Panc1 (cell line): ENCODE results near the gene TBC1D2. TPM values are rescaled to one million over a fixed set of nuclear protein-coding genes. Genes with fewer than 3 reads are reported as not detected.

ENCODE experiments used
- ATAC-seq: fragments of 200-7000 bp; cut with Tn5 transposase; 2 replicates; pipeline ENCODE4 v1.9.1; 2020; ENCODE audit warnings: mild to moderate bottlenecking, moderate library complexity
- BruUV-seq: library from RNA; stranded (reverse); fragments of 400-500 nt; replicated peaks from 2 replicates; lab custom pipeline; 2021; lab: Mats Ljungman, UMichigan
- CTCF ChIA-PET: fragments of 300-600 bp; sonication (Branson Sonifier 250); formaldehyde crosslinking; loops from one replicate; lab custom pipeline; 2022; ENCODE audit warnings: antibody characterized with exemption; lab: Charles Lee
- POLR2A ChIA-PET: fragments of 300-600 bp; sonication (Branson Sonifier 250); formaldehyde crosslinking; loops from one replicate; lab custom pipeline; 2022; ENCODE audit warnings: antibody characterized with exemption; lab: Charles Lee
- DNase-seq: peaks from one replicate; pipeline ENCODE4 v3.0.0-alpha.2; 2010; ENCODE audit warnings: low read depth, low spot score
- H3K27ac ChIP-seq: 2 replicates; pipeline ENCODE4 v1.5.1; 2011; ENCODE audit warnings: mild to moderate bottlenecking, low read length, inconsistent platforms
- H3K27me3 ChIP-seq: fragments of 200-500 bp; sonication (Bioruptor generic); 2 replicates; pipeline ENCODE4 v1.6.0; 2014; ENCODE audit warnings: low read length, inconsistent platforms; ENCODE audit not compliant: control insufficient read depth, insufficient read depth
- H3K36me3 ChIP-seq: fragments of 200-500 bp; sonication (Bioruptor generic); 2 replicates; pipeline ENCODE4 v1.5.1; 2014; ENCODE audit warnings: inconsistent platforms, mild to moderate bottlenecking, low read length, moderate library complexity; ENCODE audit not compliant: control insufficient read depth, insufficient read depth
- H3K4me1 ChIP-seq: 2 replicates; pipeline ENCODE4 v1.5.1; 2011; ENCODE audit warnings: inconsistent platforms, mild to moderate bottlenecking, low read length, moderate library complexity; ENCODE audit not compliant: control insufficient read depth, insufficient read depth
- H3K4me3 ChIP-seq, 2 experiments: 2 replicates each; pipeline ENCODE4 v1.5.1; 2011 to 2012; ENCODE audit warnings: low read depth in 2 of 2, low read length in 2 of 2, mild to moderate bottlenecking in 2 of 2, inconsistent platforms in 1 of 2, moderate library complexity in 1 of 2
- H3K9me3 ChIP-seq: fragments of 200-500 bp; sonication (Bioruptor generic); 2 replicates; pipeline ENCODE4 v1.5.1; 2014; ENCODE audit warnings: low read depth, mild to moderate bottlenecking, inconsistent platforms, low read length, moderate library complexity; ENCODE audit not compliant: control insufficient read depth, insufficient read depth
- POLR2AphosphoS5 ChIP-seq: IDR thresholded peaks from 2 replicates; pipeline ENCODE4 v1.6.1; 2012; ENCODE audit warnings: mild to moderate bottlenecking, low read depth, low read length, moderate library complexity
- SIN3A ChIP-seq: IDR thresholded peaks from 2 replicates; pipeline ENCODE4 v1.6.1; 2012; ENCODE audit warnings: low read depth, mild to moderate bottlenecking, low read length, moderate library complexity, borderline replicate concordance; ENCODE audit not compliant: insufficient read depth
- TCF7L2 ChIP-seq: IDR thresholded peaks from 2 replicates; pipeline ENCODE4 v1.6.1; 2011; ENCODE audit warnings: mild to moderate bottlenecking, low read depth, low read length, inconsistent platforms
- in situ Hi-C: cut with HindIII; loops from 2 replicates; pipeline ENCODE4 v1.10.0; 2016; ENCODE audit warnings: low sequenced_read_pairs, low pct_unique_long_range_greater_than_20kb
- intact Hi-C: fragments of 100-400 bp; cut with micrococcal nuclease; formaldehyde crosslinking; loops from one replicate; pipeline ENCODE4 v1.10.0; 2022; ENCODE audit not compliant: unreplicated experiment
- total RNA-seq: library from RNA; stranded (reverse); gene quantifications from one replicate; pipeline ENCODE4 v1.2.1, GENCODE V29; 2021; ENCODE audit not compliant: unreplicated experiment
- TF ChIP-seq, protein P1 (sequence below): fragments of 450-650 bp; IDR thresholded peaks from 2 replicates; pipeline ENCODE4 v1.5.1; 2017; ENCODE audit warnings: mild to moderate bottlenecking
- TF ChIP-seq, protein P2 (sequence below), 2 experiments: IDR thresholded peaks; 2 replicates each; pipeline ENCODE4 v1.6.1; 2011 to 2012; ENCODE audit warnings: low read depth in 2 of 2, control low read depth in 1 of 2, low read length in 1 of 2, mild to moderate bottlenecking in 1 of 2, moderate library complexity in 1 of 2; ENCODE audit not compliant: insufficient read depth in 1 of 2

The TBC1D2 gene
- total RNA-seq, 1 experiment from 2014 or later = 2.4 TPM

- in situ Hi-C loops = no loop called here
- Histone ChIP-seq H3K4me1 (no peaks in the 10 kb centered on the region), H3K4me3 (no peak overlapping the region), H3K27ac (no peak overlapping the region), H3K27me3 (no peaks in the 10 kb centered on the region), H3K36me3 (no peaks in the 10 kb centered on the region), H3K9me3 (no peaks in the 10 kb centered on the region)
- no peak for ATAC-seq
- CTCF ChIA-PET = no interaction called here
- BruUV-seq = no TSS peak
- DNase-seq = no peak
- TF ChIP-seq, protein P1, sequence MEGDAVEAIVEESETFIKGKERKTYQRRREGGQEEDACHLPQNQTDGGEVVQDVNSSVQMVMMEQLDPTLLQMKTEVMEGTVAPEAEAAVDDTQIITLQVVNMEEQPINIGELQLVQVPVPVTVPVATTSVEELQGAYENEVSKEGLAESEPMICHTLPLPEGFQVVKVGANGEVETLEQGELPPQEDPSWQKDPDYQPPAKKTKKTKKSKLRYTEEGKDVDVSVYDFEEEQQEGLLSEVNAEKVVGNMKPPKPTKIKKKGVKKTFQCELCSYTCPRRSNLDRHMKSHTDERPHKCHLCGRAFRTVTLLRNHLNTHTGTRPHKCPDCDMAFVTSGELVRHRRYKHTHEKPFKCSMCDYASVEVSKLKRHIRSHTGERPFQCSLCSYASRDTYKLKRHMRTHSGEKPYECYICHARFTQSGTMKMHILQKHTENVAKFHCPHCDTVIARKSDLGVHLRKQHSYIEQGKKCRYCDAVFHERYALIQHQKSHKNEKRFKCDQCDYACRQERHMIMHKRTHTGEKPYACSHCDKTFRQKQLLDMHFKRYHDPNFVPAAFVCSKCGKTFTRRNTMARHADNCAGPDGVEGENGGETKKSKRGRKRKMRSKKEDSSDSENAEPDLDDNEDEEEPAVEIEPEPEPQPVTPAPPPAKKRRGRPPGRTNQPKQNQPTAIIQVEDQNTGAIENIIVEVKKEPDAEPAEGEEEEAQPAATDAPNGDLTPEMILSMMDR = 0 out of 2 replicates have a peak, but pooled peaks have one; percentile 11
- TF ChIP-seq SIN3A = no peak
- POLR2A ChIA-PET = no interaction called here
- intact Hi-C loops = no loop called here
These were observed 47.8 kb downstream of the TBC1D2 start for GRCh38 chr9:98207606-98208005.

- BruUV-seq = no TSS peak
- no peaks in the 10 kb centered on the region for H3K27me3 ChIP-seq
- no peaks in the 10 kb centered on the region for H3K36me3 ChIP-seq
- in situ Hi-C loops = no loop called here
- TF ChIP-seq, protein P2, sequence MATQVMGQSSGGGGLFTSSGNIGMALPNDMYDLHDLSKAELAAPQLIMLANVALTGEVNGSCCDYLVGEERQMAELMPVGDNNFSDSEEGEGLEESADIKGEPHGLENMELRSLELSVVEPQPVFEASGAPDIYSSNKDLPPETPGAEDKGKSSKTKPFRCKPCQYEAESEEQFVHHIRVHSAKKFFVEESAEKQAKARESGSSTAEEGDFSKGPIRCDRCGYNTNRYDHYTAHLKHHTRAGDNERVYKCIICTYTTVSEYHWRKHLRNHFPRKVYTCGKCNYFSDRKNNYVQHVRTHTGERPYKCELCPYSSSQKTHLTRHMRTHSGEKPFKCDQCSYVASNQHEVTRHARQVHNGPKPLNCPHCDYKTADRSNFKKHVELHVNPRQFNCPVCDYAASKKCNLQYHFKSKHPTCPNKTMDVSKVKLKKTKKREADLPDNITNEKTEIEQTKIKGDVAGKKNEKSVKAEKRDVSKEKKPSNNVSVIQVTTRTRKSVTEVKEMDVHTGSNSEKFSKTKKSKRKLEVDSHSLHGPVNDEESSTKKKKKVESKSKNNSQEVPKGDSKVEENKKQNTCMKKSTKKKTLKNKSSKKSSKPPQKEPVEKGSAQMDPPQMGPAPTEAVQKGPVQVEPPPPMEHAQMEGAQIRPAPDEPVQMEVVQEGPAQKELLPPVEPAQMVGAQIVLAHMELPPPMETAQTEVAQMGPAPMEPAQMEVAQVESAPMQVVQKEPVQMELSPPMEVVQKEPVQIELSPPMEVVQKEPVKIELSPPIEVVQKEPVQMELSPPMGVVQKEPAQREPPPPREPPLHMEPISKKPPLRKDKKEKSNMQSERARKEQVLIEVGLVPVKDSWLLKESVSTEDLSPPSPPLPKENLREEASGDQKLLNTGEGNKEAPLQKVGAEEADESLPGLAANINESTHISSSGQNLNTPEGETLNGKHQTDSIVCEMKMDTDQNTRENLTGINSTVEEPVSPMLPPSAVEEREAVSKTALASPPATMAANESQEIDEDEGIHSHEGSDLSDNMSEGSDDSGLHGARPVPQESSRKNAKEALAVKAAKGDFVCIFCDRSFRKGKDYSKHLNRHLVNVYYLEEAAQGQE (IDR thresholded peaks at IDR 0.05; ENCODE audit: insufficient read depth in 1 of 2, low read depth in 2 of 2, low read length in 1 of 2) = no peak
- TF ChIP-seq TCF7L2 (no peak), SIN3A (no peak), POLR2AphosphoS5 (no peak)
- TF ChIP-seq, protein P1 = no peak
- ATAC-seq (no peak), DNase-seq (no peak)
- H3K27ac ChIP-seq = no peak overlapping the region
- no peaks in the 10 kb centered on the region for H3K9me3 ChIP-seq
- ChIA-PET POLR2A (no interaction called here), CTCF (no interaction called here)
- intact Hi-C loops = no loop called here
- no peak overlapping the region for H3K4me3 ChIP-seq
- no peaks in the 10 kb centered on the region for H3K4me1 ChIP-seq
These were observed 48.7 kb downstream of the TBC1D2 start for GRCh38 chr9:98206754-98207153.
